ENCODE results near the gene VKORC1. TPM values are rescaled to one million over a fixed set of nuclear protein-coding genes. Genes with fewer than 3 reads are reported as not detected.

The VKORC1 gene
- total RNA-seq, 1 experiment from 2014 or later = 83.8 TPM

GRCh38 chr16:31134625-31135534, 40.3 kb upstream of the VKORC1 start:
- BruUV-seq (replicated peaks) = TSS peak; percentile 71
- H3K4me3 ChIP-seq (replicated peaks in 1 of 2; ENCODE audit: low read depth in 1 of 2, low read length in 2 of 2) = peak overlapping the region; percentile 70 to 74
- DNase-seq (ENCODE audit: low read depth, low spot score) (no peak), ATAC-seq (peak; percentile 45)
- H3K36me3 ChIP-seq (ENCODE audit: control insufficient read depth in 1 of 2, insufficient read depth in 2 of 2, low read length in 2 of 2) = peaks cover 8 to 14% of the 10 kb centered on the region in 2 experiments; a peak in 3 of 4 replicates
- H3K27me3 ChIP-seq (ENCODE audit: insufficient read depth, low read length) = no peaks in the 10 kb centered on the region
- no peaks in the 10 kb centered on the region for H3K9me3 ChIP-seq (ENCODE audit: control insufficient read depth in 1 of 2, insufficient read depth in 1 of 2, low read depth in 1 of 2, low read length in 2 of 2)
- intact Hi-C loops (cut with micrococcal nuclease) = loop anchor here (5.0 kb wide), 2 partner anchors 63 to 322 kb away; partner anchors contain the start of genes ARMC5, ZNF646 and ZNF668
- peak overlapping the region; percentile 78 for H3K9ac ChIP-seq (ENCODE audit: low read length)
- ChIA-PET POLR2A (interaction anchor here (0.6 to 9.9 kb wide), 7 partner anchors 8 to 308 kb away, joined by 3 to 84 read pairs (median 7); partner anchors contain the start of genes KAT8 and ZNF843), RAD21 (ENCODE audit: low non-redundant PET in 1 of 2, low total read pairs in 2 of 2, uncharacterized antibody in 2 of 2, unreplicated experiment in 2 of 2) (interaction anchor here in 1 of 2 experiments (2.0 kb wide), 1 partner anchor 17 kb away, joined by 4 read pairs; the partner anchor contains the start of gene KAT8), CTCF (interaction anchor here (1.0 to 1.2 kb wide), 4 partner anchors 17 to 326 kb away, joined by 3 to 6 read pairs (median 4); partner anchors contain the start of genes HSD3B7 and KAT8)
- H2AFZ ChIP-seq (ENCODE audit: low read depth, low read length, poor library complexity, severe bottlenecking) = no peak overlapping the region
- peak overlapping the region; percentile 99 for H3K4me2 ChIP-seq (ENCODE audit: low read length)
- H3K4me1 ChIP-seq (ENCODE audit: control insufficient read depth in 1 of 2, insufficient read depth in 2 of 2, low read length in 2 of 2) = peaks cover 48 to 69% of the 10 kb centered on the region in 2 experiments
- H3K9me2 ChIP-seq (ENCODE audit: insufficient read depth) = no peaks in the 10 kb centered on the region
- H3K79me2 ChIP-seq (ENCODE audit: insufficient read depth, low read length) = peaks cover 7% of the 10 kb centered on the region; the same call in 1 of the 2 replicates
- H3K27ac ChIP-seq (ENCODE audit: low read depth, low read length) = peak overlapping the region; percentile 44
- TF ChIP-seq ZFX (IDR thresholded peaks at IDR 0.05) = 0 out of 2 replicates have a peak, but pooled peaks have one; percentile 13
- TF ChIP-seq ELF1 (IDR thresholded peaks at IDR 0.05; ENCODE audit: borderline replicate concordance, low read depth) = no peak
- no peaks in the 10 kb centered on the region for H4K20me1 ChIP-seq (ENCODE audit: insufficient read depth)

DNA sequence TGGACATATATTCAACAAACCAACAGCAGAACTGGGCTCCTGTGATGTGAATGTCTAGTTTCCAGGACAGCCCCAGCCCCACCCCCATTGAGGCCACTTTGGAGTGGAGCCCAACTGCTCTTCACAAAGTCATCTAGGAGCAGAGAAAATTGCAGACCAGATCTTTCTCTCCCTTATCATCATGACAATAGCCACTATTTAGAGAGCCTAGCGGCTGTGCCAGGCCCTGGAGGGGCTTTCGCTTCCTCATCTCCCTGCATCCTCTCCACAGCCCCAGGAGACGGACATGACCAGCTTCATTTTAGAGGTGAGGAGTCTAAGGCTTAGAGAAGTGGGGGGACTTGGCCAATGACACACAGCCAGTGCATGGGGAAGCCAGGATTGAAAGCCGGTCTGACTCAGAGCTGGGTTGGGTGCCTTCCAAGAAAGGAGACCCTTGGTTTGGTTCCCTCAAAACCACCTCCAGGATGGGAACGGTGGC, 39.5 kb upstream of the VKORC1 start:
- Histone ChIP-seq H3K9me2 (ENCODE audit: insufficient read depth) (no peaks in the 10 kb centered on the region), H3K27ac (ENCODE audit: low read depth, low read length) (peak overlapping the region; percentile 44; the same call in 1 of the 2 replicates), H3K4me3 (replicated peaks in 1 of 2; ENCODE audit: low read depth in 1 of 2, low read length in 2 of 2) (peak overlapping the region; percentile 70 to 74; a peak in 3 of 4 replicates), H3K27me3 (ENCODE audit: insufficient read depth, low read length) (no peaks in the 10 kb centered on the region), H3K79me2 (ENCODE audit: insufficient read depth, low read length) (peaks cover 7% of the 10 kb centered on the region; the same call in 1 of the 2 replicates), H3K4me1 (ENCODE audit: control insufficient read depth in 1 of 2, insufficient read depth in 2 of 2, low read length in 2 of 2) (peaks cover 42 to 61% of the 10 kb centered on the region in 2 experiments), H3K4me2 (ENCODE audit: low read length) (peak overlapping the region; percentile 99), H3K9me3 (ENCODE audit: control insufficient read depth in 1 of 2, insufficient read depth in 1 of 2, low read depth in 1 of 2, low read length in 2 of 2) (no peaks in the 10 kb centered on the region), H2AFZ (ENCODE audit: low read depth, low read length, poor library complexity, severe bottlenecking) (no peak overlapping the region), H3K36me3 (ENCODE audit: control insufficient read depth in 1 of 2, insufficient read depth in 2 of 2, low read length in 2 of 2) (peaks cover 8 to 14% of the 10 kb centered on the region in 2 experiments; a peak in 3 of 4 replicates), H3K9ac (ENCODE audit: low read length) (peak overlapping the region; percentile 78; the same call in 1 of the 2 replicates), H4K20me1 (ENCODE audit: insufficient read depth) (no peaks in the 10 kb centered on the region)
- DNase-seq (ENCODE audit: low read depth, low spot score) = no peak
- TF ChIP-seq CBX3 (IDR thresholded peaks at IDR 0.05; ENCODE audit: low read depth) (no peak), FOSL1 (IDR thresholded peaks at IDR 0.05; ENCODE audit: low read depth) (no peak), ZFX (IDR thresholded peaks at IDR 0.05) (no peak)
- no TSS peak for BruUV-seq (replicated peaks)
- RAD21 ChIA-PET (ENCODE audit: low non-redundant PET in 1 of 2, low total read pairs in 2 of 2, uncharacterized antibody in 2 of 2, unreplicated experiment in 2 of 2) = interaction anchor here in 1 of 2 experiments (2.0 kb wide), 1 partner anchor 17 kb away, joined by 4 read pairs; the partner anchor contains the start of gene KAT8
- POLR2A ChIA-PET = interaction anchor here (0.6 to 9.9 kb wide), 5 partner anchors 8 to 40 kb away, joined by 3 to 84 read pairs (median 8); partner anchors contain the start of gene KAT8
- ATAC-seq = no peak
- CTCF ChIA-PET = interaction anchor here (1.0 to 1.2 kb wide), 4 partner anchors 17 to 326 kb away, joined by 3 to 6 read pairs (median 4); partner anchors contain the start of genes HSD3B7 and KAT8
- intact Hi-C loops (cut with micrococcal nuclease) = no loop called here

Measured in HCT116 (cell line).